ENCODE results near the gene COL10A1.

DNA sequence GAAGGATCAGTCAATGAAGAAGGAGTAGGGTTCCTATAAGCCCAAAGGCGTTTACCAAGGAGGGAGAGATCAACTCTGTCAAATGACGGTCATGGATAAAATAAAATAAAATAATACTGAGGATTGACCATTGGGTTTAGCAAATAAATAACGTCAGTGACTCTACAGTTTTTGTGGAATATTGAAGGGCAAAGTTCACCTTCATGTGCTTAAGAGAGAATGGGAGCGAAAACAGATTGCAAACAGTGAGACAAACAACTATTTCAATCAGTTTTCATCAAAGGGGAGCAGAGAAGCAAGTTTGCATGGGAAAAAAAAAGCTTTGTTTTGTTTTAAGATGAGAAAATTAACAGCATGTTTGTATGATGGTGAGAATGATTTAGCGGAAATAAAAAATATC, 42.9 kb downstream of the COL10A1 start:
- TF ChIP-seq, protein P1, sequence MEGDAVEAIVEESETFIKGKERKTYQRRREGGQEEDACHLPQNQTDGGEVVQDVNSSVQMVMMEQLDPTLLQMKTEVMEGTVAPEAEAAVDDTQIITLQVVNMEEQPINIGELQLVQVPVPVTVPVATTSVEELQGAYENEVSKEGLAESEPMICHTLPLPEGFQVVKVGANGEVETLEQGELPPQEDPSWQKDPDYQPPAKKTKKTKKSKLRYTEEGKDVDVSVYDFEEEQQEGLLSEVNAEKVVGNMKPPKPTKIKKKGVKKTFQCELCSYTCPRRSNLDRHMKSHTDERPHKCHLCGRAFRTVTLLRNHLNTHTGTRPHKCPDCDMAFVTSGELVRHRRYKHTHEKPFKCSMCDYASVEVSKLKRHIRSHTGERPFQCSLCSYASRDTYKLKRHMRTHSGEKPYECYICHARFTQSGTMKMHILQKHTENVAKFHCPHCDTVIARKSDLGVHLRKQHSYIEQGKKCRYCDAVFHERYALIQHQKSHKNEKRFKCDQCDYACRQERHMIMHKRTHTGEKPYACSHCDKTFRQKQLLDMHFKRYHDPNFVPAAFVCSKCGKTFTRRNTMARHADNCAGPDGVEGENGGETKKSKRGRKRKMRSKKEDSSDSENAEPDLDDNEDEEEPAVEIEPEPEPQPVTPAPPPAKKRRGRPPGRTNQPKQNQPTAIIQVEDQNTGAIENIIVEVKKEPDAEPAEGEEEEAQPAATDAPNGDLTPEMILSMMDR (IDR thresholded peaks at IDR 0.05; ENCODE audit: low read depth, low read length, poor library complexity, severe bottlenecking), result no peak
- no peak for TF ChIP-seq EZH2phosphoT487 (IDR thresholded peaks at IDR 0.05; ENCODE audit: borderline replicate concordance, low read length)
